Stomach (tissue), 4 donors: ENCODE data around the gene ZDHHC1.

ENCODE experiments used
- EP300 ChIP-seq: sonication (generic); formaldehyde crosslinking; IDR thresholded peaks from one replicate; pipeline ENCODE4 v1.6.1; 2017; ENCODE audit warnings: antibody characterized with exemption
- POLR2A ChIP-seq, 4 donors: fragments of 450-650 bp; IDR thresholded peaks; one replicate each; pipeline ENCODE4 v1.6.1; 2016; ENCODE audit warnings: antibody characterized with exemption in 4 of 4, control low read depth in 2 of 4, mild to moderate bottlenecking in 1 of 4, moderate library complexity in 1 of 4
- POLR2AphosphoS5 ChIP-seq, 3 donors: sonication (generic); formaldehyde crosslinking; IDR thresholded peaks; one replicate each; pipeline ENCODE4 v1.6.1; 2016; ENCODE audit warnings: antibody characterized with exemption in 3 of 3
- TF ChIP-seq, protein P1 (sequence below), 7 experiments: fragments of 450-650 bp in 4 of 7; fragments of 200-600 bp in 3 of 7; sonication (generic) in 3 of 7; IDR thresholded peaks; one replicate each; pipeline ENCODE4 v1.5.1; 2016 to 2019; ENCODE audit warnings: antibody characterized with exemption in 7 of 7, control low read depth in 2 of 7, mild to moderate bottlenecking in 1 of 7

DNA sequence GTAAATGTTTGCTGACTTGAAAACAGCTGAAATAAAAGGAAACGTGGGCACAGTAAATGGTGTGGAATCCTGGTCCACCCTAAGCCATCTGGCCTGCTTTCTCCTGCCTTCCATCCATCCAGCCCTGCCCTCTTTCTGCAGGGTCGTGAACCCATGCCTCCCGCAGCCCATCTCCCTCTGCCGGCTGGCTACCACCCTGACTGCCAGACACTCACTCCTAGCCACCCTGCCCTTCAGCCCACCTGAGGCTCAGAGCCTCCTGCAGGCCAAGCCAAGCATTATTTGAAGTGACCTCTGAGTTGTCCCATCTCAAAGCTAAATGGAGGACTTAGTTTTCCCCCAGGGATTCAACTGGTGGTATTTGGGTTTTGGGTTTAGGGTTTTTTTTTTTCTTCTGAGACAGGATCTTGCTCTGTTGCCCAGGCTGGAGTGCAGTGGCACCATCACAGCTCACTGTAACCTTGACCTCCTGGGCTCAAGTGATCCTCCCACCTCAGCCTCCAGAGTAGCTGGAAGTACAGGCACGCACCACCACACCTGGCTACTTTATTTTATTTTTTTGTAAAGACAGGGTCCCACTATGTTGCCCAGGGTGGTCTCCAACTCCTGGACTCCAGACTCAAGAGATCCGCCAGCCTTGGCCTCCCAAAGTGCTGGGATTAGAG lies 8.4 kb downstream of the ZDHHC1 start:
- TF ChIP-seq POLR2A (IDR thresholded peaks at IDR 0.05) (no peak), POLR2AphosphoS5 (IDR thresholded peaks at IDR 0.05) (no peak), EP300 (no peak)
- TF ChIP-seq, protein P1, sequence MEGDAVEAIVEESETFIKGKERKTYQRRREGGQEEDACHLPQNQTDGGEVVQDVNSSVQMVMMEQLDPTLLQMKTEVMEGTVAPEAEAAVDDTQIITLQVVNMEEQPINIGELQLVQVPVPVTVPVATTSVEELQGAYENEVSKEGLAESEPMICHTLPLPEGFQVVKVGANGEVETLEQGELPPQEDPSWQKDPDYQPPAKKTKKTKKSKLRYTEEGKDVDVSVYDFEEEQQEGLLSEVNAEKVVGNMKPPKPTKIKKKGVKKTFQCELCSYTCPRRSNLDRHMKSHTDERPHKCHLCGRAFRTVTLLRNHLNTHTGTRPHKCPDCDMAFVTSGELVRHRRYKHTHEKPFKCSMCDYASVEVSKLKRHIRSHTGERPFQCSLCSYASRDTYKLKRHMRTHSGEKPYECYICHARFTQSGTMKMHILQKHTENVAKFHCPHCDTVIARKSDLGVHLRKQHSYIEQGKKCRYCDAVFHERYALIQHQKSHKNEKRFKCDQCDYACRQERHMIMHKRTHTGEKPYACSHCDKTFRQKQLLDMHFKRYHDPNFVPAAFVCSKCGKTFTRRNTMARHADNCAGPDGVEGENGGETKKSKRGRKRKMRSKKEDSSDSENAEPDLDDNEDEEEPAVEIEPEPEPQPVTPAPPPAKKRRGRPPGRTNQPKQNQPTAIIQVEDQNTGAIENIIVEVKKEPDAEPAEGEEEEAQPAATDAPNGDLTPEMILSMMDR (IDR thresholded peaks at IDR 0.05): no peak
